A172 (cell line): ENCODE data around the gene ZNF620. TPM values are rescaled to one million over a fixed set of nuclear protein-coding genes. Genes with fewer than 3 reads are reported as not detected.

Experiments used
- total RNA-seq: library from RNA; depleted of rRNA; stranded (reverse); fragments of >200 nt; shearing (Covaris generic); gene quantifications from 2 replicates; pipeline ENCODE4 v1.2.3, GENCODE V29; 2014; rRNA removed

ZNF620 gene
- total RNA-seq, 1 experiment from 2014 or later: 2.7 TPM

Other genes starting within 250 kb of the ZNF620 start
- gene EIF1B, start 196.3 kb upstream of the ZNF620 start, total RNA-seq: 17.0 and 26.3 TPM in 2 replicates
- gene ENTPD3, start 118.9 kb upstream of the ZNF620 start, total RNA-seq: not detected in 2 replicates
- 313 and 589 TPM in 2 replicates for gene RPL14, start 48.7 kb upstream of the ZNF620 start, total RNA-seq
- gene ZNF619, start 28.9 kb upstream of the ZNF620 start, total RNA-seq: 4.9 and 5.1 TPM in 2 replicates
- 12.4 and 16.9 TPM in 2 replicates for gene ZNF621, start 18.9 kb downstream of the ZNF620 start, total RNA-seq